Endothelial cell of umbilical vein (primary cell): ENCODE data around the gene RAPGEF3. TPM values are rescaled to one million over a fixed set of nuclear protein-coding genes. Genes with fewer than 3 reads are reported as not detected.

Experiments used
- BruUV-seq: library from RNA; stranded (reverse); fragments of 400-500 nt; replicated peaks from 2 replicates; lab custom pipeline; 2021; lab: Mats Ljungman, UMichigan
- CTCF ChIA-PET: fragments of 300-600, 350-600 bp; sonication (Branson Sonifier 250); formaldehyde crosslinking; loops from one replicate; lab custom pipeline; 2021; ENCODE audit warnings: antibody characterized with exemption, inconsistent platforms; lab: Charles Lee
- POLR2A ChIA-PET: fragments of 300-600, 350-600 bp; sonication (Branson Sonifier 250); formaldehyde crosslinking; loops from one replicate; lab custom pipeline; 2021; ENCODE audit warnings: antibody characterized with exemption, inconsistent platforms; lab: Charles Lee
- DNase-seq: peaks from one replicate; pipeline ENCODE4 v3.0.0-alpha.2; 2011; ENCODE audit warnings: low read depth, low spot score
- FAIRE-seq: peaks from 2 replicates; lab custom pipeline; 2011; peaks lifted over from hg19 to GRCh38; lab: Jason Lieb, UNC
- H2AFZ ChIP-seq: 2 replicates; pipeline ENCODE4 v1.6.0; 2012; ENCODE audit warnings: low read depth, low read length, control low read depth, inconsistent platforms
- H3K27ac ChIP-seq: 2 replicates; pipeline ENCODE4 v1.5.1; 2011; ENCODE audit warnings: low read depth, mild to moderate bottlenecking, control low read depth, low read length, moderate library complexity; ENCODE audit not compliant: insufficient read depth
- H3K27me3 ChIP-seq, 2 experiments: 2 replicates each; pipeline versions ENCODE4 v1.6.0 to v1.6.1; 2011; ENCODE audit warnings: low read length in 2 of 2, mixed read lengths in 1 of 2; ENCODE audit not compliant: control insufficient read depth in 2 of 2, insufficient read depth in 2 of 2
- H3K36me3 ChIP-seq, 2 experiments: 2 replicates in 1 of 2; 3 replicates in 1 of 2; pipeline ENCODE4 v1.5.1; 2011; ENCODE audit warnings: low read length in 2 of 2, mild to moderate bottlenecking in 1 of 2, moderate library complexity in 1 of 2; ENCODE audit not compliant: control insufficient read depth in 2 of 2, insufficient read depth in 2 of 2; ENCODE audit errors: extremely low read depth in 1 of 2
- H3K4me1 ChIP-seq: 3 replicates; pipeline ENCODE4 v1.5.1; 2011; ENCODE audit warnings: mild to moderate bottlenecking, low read length; ENCODE audit not compliant: control insufficient read depth, insufficient read depth; ENCODE audit errors: extremely low read depth
- H3K4me2 ChIP-seq: 2 replicates; pipeline ENCODE4 v1.6.1; 2011; ENCODE audit warnings: low read length, control low read depth, mixed read lengths; ENCODE audit not compliant: insufficient read depth
- H3K4me3 ChIP-seq, 3 experiments: fragments of 200-600 bp in 1 of 3; sonication (generic), shearing (Covaris generic) in 1 of 3; replicated peaks in 1 of 3; 2 replicates each; pipeline ENCODE4 v1.5.1; 2011 to 2016; ENCODE audit warnings: control low read depth in 3 of 3, low read length in 3 of 3, mild to moderate bottlenecking in 2 of 3, inconsistent platforms in 1 of 3, low read depth in 1 of 3, moderate library complexity in 1 of 3; ENCODE audit not compliant: insufficient read depth in 1 of 3
- H3K79me2 ChIP-seq: 2 replicates; pipeline ENCODE4 v1.6.0; 2012; ENCODE audit warnings: low read length, inconsistent platforms; ENCODE audit not compliant: control insufficient read depth, insufficient read depth
- H3K9ac ChIP-seq: replicated peaks from 2 replicates; pipeline ENCODE3; 2011; ENCODE audit warnings: low read length, control low read depth; ENCODE audit not compliant: insufficient read depth; ENCODE audit errors: extremely low read depth
- H3K9me1 ChIP-seq: replicated peaks from 3 replicates; pipeline ENCODE4 v1.6.0; 2011; ENCODE audit warnings: mild to moderate bottlenecking, low read length; ENCODE audit not compliant: control insufficient read depth, insufficient read depth; ENCODE audit errors: extremely low read depth
- H3K9me3 ChIP-seq: replicated peaks from 2 replicates; pipeline ENCODE4 v1.5.1; 2012; ENCODE audit warnings: low read length, inconsistent platforms; ENCODE audit not compliant: control insufficient read depth, insufficient read depth
- H4K20me1 ChIP-seq: replicated peaks from 2 replicates; pipeline ENCODE3; 2011; ENCODE audit warnings: mild to moderate bottlenecking, low read length; ENCODE audit not compliant: control insufficient read depth, insufficient read depth; ENCODE audit errors: extremely low read depth
- CTCF ChIP-seq, 2 donors: IDR thresholded peaks; 1 replicate in 1 of 2; 2 replicates in 1 of 2; pipeline ENCODE4 v1.5.1; 2011; ENCODE audit warnings: low read length in 2 of 2, mild to moderate bottlenecking in 2 of 2, moderate library complexity in 2 of 2, control low read depth in 1 of 2, inconsistent platforms in 1 of 2, low read depth in 1 of 2; ENCODE audit not compliant: insufficient read depth in 1 of 2; ENCODE audit errors: extremely low read depth in 1 of 2
- EZH2 ChIP-seq: IDR thresholded peaks from 2 replicates; pipeline ENCODE4 v1.6.1; 2012; ENCODE audit warnings: borderline replicate concordance, low read depth, mild to moderate bottlenecking, moderate library complexity, low read length, inconsistent platforms; ENCODE audit not compliant: severe bottlenecking
- FOS ChIP-seq: IDR thresholded peaks from 2 replicates; pipeline ENCODE4 v1.6.1; 2011; ENCODE audit warnings: mild to moderate bottlenecking, low read length, moderate library complexity, borderline replicate concordance; ENCODE audit not compliant: insufficient read depth
- GATA2 ChIP-seq: IDR thresholded peaks from 2 replicates; pipeline ENCODE4 v1.7.0; 2011; ENCODE audit warnings: low read depth, mild to moderate bottlenecking, moderate library complexity, mixed read lengths, low read length; ENCODE audit not compliant: insufficient read length, insufficient read depth
- JUN ChIP-seq: IDR thresholded peaks from 2 replicates; pipeline ENCODE4 v1.6.1; 2011; ENCODE audit warnings: borderline replicate concordance, low read depth; ENCODE audit not compliant: insufficient read length, insufficient read depth
- MAX ChIP-seq: IDR thresholded peaks from 2 replicates; pipeline ENCODE4 v1.6.1; 2011; ENCODE audit not compliant: insufficient read depth, insufficient read length
- MYC ChIP-seq: IDR thresholded peaks from one replicate; pipeline ENCODE4 v1.6.1; 2011; ENCODE audit warnings: mild to moderate bottlenecking, low read depth, low read length
- POLR2A ChIP-seq: IDR thresholded peaks from 2 replicates; pipeline ENCODE4 v1.6.1; 2012; ENCODE audit warnings: low read depth, mild to moderate bottlenecking, control low read depth, low read length
- POLR2AphosphoS5 ChIP-seq: IDR thresholded peaks from 2 replicates; pipeline ENCODE4 v1.6.1; 2012; ENCODE audit warnings: low read depth, mild to moderate bottlenecking, control low read depth, low read length, moderate library complexity; ENCODE audit not compliant: insufficient read depth
- dilution Hi-C: fragments of 300-500 bp; cut with MboI; formaldehyde crosslinking; loops from one replicate; pipeline ENCODE4 v1.15.0; 2019; ENCODE audit warnings: low sequenced_read_pairs; ENCODE audit not compliant: extremely low pct_ligation_motif_present
- intact Hi-C: fragments of 100-400 bp; cut with micrococcal nuclease; formaldehyde crosslinking; loops from one replicate; pipeline ENCODE4 v1.10.0; 2022
- polyA plus RNA-seq, 4 experiments: library from polyadenylated mRNA; depleted of rRNA in 3 of 4; stranded (reverse) in 3 of 4; unstranded in 1 of 4; fragments of >200 nt; gene quantifications; 2 replicates each; pipeline versions ENCODE4 v1.2.1 to v1.2.3, GENCODE V29; 2011 to 2012; ENCODE audit warnings: missing spikeins in 1 of 4
- total RNA-seq: library from RNA; stranded (reverse); gene quantifications from 2 replicates; pipeline ENCODE4 v1.2.3, GENCODE V29; 2021

Gene RAPGEF3
- total and polyA plus RNA-seq, 2 donors (not counting 3 experiments of a cell fraction or from before 2014, with no cell fraction given), result 34.5 to 55.1 TPM

- no TSS peak for BruUV-seq
- TF ChIP-seq MYC (no peak), CTCF (IDR thresholded peaks at IDR 0.05; ENCODE audit: extremely low read depth in 1 of 2, insufficient read depth in 1 of 2, low read depth in 1 of 2, low read length in 2 of 2) (peak; percentile 63 to 78)
- FAIRE-seq, result peak; percentile 96
- peaks cover 7% of the 10 kb centered on the region for H3K4me1 ChIP-seq
- no peak overlapping the region for H3K9ac ChIP-seq
- H3K9me1 ChIP-seq, result no peaks in the 10 kb centered on the region
- dilution Hi-C loops, result no loop called here
- H3K4me2 ChIP-seq, result no peak overlapping the region
- H3K4me3 ChIP-seq, result no peak overlapping the region
- H3K27ac ChIP-seq, result no peak overlapping the region
- peak; percentile 70 for DNase-seq
- intact Hi-C loops, result loop anchor here (1.0 to 10.0 kb wide), 4 partner anchors 52 to 439 kb away; partner anchors contain the start of gene ASB8
- ChIA-PET CTCF (interaction anchor here (0.7 to 11.5 kb wide), 14 partner anchors 9 to 236 kb away, joined by 3 to 172 read pairs (median 6); partner anchors contain the start of genes RAPGEF3 and SLC48A1), POLR2A (no interaction called here)
- H3K36me3 ChIP-seq, result no peaks in the 10 kb centered on the region
- no peak overlapping the region for H2AFZ ChIP-seq
- no peaks in the 10 kb centered on the region for H3K79me2 ChIP-seq
- H4K20me1 ChIP-seq, result no peaks in the 10 kb centered on the region
- H3K27me3 ChIP-seq, result no peaks in the 10 kb centered on the region
- H3K9me3 ChIP-seq, result no peaks in the 10 kb centered on the region
Observed at GRCh38 chr12:47715393-47715876, 43.2 kb downstream of the RAPGEF3 start.

- BruUV-seq, result no TSS peak
- POLR2A ChIA-PET, result no interaction called here
- no peaks in the 10 kb centered on the region for H3K36me3 ChIP-seq
- no peak overlapping the region for H3K4me3 ChIP-seq
- no peaks in the 10 kb centered on the region for H3K79me2 ChIP-seq
- no peaks in the 10 kb centered on the region for H3K27me3 ChIP-seq
- no peak for DNase-seq
- H4K20me1 ChIP-seq, result no peaks in the 10 kb centered on the region
- CTCF ChIA-PET, result interaction anchor here (1.1 to 11.5 kb wide), 11 partner anchors 9 to 236 kb away, joined by 3 to 172 read pairs (median 10); partner anchors contain the start of genes RAPGEF3 and SLC48A1
- H3K9ac ChIP-seq, result no peak overlapping the region
- H3K9me1 ChIP-seq, result no peaks in the 10 kb centered on the region
- H3K4me2 ChIP-seq, result no peak overlapping the region
- no peak overlapping the region for H3K27ac ChIP-seq
- dilution Hi-C loops, result no loop called here
- H3K9me3 ChIP-seq, result no peaks in the 10 kb centered on the region
- intact Hi-C loops, result loop anchor here (1.0 to 10.0 kb wide), 4 partner anchors 52 to 440 kb away; partner anchors contain the start of gene ASB8
- TF ChIP-seq POLR2A, result no peak
- TF ChIP-seq POLR2AphosphoS5, result no peak
- TF ChIP-seq FOS, result no peak
- no peak for TF ChIP-seq MYC
- TF ChIP-seq EZH2, result no peak
- TF ChIP-seq MAX, result no peak
- no peak for TF ChIP-seq GATA2
- no peak for TF ChIP-seq JUN
- TF ChIP-seq CTCF (IDR thresholded peaks at IDR 0.05; ENCODE audit: extremely low read depth in 1 of 2, insufficient read depth in 1 of 2, low read depth in 1 of 2, low read length in 2 of 2), result no peak
- H3K4me1 ChIP-seq, result peaks cover 7% of the 10 kb centered on the region
- FAIRE-seq, result no peak
- H2AFZ ChIP-seq, result no peak overlapping the region
Observed at GRCh38 chr12:47714826-47715386, 43.8 kb downstream of the RAPGEF3 start.
